Colonic mucosa (tissue), 4 donors: Measurements from ENCODE around the gene PARPBP. TPM values are rescaled to one million over a fixed set of nuclear protein-coding genes. Genes with fewer than 3 reads are reported as not detected.
"Not testable (repeated sequence)": the region's sequence is repeated elsewhere in the genome, so short reads cannot be mapped to it uniquely, and the experiment has no call there.

ENCODE experiments used
- DNase-seq: peaks from one replicate; pipeline ENCODE4 v3.0.0-alpha.2; 2020
- H3K27ac ChIP-seq: fragments of 200-600 bp; one replicate; pipeline ENCODE4 v1.8.0; 2021
- H3K27me3 ChIP-seq: fragments of 200-600 bp; one replicate; pipeline ENCODE4 v1.8.0; 2021
- H3K36me3 ChIP-seq: fragments of 200-600 bp; one replicate; pipeline ENCODE4 v1.8.0; 2021
- H3K4me1 ChIP-seq: fragments of 200-600 bp; one replicate; pipeline ENCODE4 v1.8.0; 2021; ENCODE audit warnings: mild to moderate bottlenecking
- H3K4me3 ChIP-seq: fragments of 200-600 bp; one replicate; pipeline ENCODE4 v1.8.0; 2021
- H3K9ac ChIP-seq, 2 donors: one replicate each; pipeline ENCODE4 v1.7.0; 2013; ENCODE audit warnings: control low read depth in 2 of 2, low read depth in 2 of 2, low read length in 2 of 2
- H3K9me3 ChIP-seq: fragments of 200-600 bp; one replicate; pipeline ENCODE4 v1.8.0; 2021
- intact Hi-C: fragments of 100-400 bp; cut with DNase I; formaldehyde crosslinking; loops from one replicate; pipeline ENCODE4 v1.14.1; 2022
- total RNA-seq, 2 donors: library from RNA; stranded (reverse); fragmentation: NEBNext Ultra II Directional in 1 of 2; extraction: Animal tissue kit (Norgen Biotek cat#: 25700) in 1 of 2; gene quantifications; one replicate each; pipeline ENCODE4 v1.2.1, GENCODE V29; 2021
- TF ChIP-seq, protein P1 (sequence below): fragments of 200-600 bp; IDR thresholded peaks from one replicate; pipeline ENCODE4 v1.8.0; 2022; ENCODE audit warnings: antibody characterized with exemption, mild to moderate bottlenecking
- donor health status: healthy.
- donor health status: DM: no; HTN: no; CAD: no.
- donor health status: DM: no; HTN: no; CAD: no.

The PARPBP gene, protein sequence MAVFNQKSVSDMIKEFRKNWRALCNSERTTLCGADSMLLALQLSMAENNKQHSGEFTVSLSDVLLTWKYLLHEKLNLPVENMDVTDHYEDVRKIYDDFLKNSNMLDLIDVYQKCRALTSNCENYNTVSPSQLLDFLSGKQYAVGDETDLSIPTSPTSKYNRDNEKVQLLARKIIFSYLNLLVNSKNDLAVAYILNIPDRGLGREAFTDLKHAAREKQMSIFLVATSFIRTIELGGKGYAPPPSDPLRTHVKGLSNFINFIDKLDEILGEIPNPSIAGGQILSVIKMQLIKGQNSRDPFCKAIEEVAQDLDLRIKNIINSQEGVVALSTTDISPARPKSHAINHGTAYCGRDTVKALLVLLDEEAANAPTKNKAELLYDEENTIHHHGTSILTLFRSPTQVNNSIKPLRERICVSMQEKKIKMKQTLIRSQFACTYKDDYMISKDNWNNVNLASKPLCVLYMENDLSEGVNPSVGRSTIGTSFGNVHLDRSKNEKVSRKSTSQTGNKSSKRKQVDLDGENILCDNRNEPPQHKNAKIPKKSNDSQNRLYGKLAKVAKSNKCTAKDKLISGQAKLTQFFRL
- total RNA-seq, result 10 to 100 TPM in 1 of 2 donors, 1 to 10 TPM in 1; 9.0 to 23.7 TPM

DNA sequence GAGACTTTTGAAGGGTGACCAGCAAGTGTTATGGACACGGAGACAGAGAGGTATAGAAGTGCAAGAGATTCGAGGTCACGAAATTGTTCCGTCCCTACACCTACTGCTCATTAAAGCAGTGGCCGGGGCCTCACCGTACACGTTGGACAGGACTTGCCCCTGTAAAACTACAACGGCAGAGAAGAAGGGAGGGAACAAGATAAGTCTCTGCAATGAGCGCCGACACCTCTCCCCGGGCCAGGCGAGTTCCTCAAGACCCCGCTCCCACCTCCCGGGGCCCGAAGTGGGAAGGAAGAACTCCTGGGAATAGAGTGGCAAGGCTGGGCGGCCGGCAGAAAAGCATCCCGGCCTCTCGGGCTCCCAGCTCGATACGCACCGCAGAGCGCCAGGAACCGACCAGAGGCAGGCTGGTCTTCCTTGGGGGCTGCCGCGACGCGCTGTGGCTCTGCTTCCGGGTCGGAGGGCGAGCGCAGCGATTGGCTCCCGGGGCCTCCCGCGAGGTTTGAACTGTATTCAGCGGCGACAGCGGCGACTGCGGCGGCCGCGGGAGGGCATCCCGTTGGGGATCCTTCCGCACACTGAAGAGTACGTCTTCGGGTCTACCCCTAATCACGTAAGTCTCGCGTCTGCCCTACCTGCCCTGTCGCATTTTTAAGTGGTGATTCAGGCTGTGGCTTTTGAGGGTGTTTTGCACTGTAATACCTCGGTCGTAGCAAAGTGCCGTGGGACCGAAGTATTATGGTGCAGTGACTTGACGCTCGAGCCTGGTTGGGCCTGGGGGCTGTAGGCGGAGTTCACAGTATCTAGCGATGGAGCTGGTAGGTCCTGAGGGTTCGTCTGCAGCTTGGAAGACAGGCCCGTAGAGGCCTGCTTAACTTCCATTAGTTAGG lies at the start of gene PARPBP, which contains the start of gene NUP37:
PARPBP (plus strand) TSS at position 510 of the 890 bp plus-strand sequence. CDS start 3,706 bp downstream, outside the sequence.
NUP37 (minus strand) TSS at position 441 of the 890 bp plus-strand sequence. CDS start 1,596 bp downstream, outside the sequence.
- Histone ChIP-seq H3K27ac (peak within 1 kb of the TSS; percentile 83), H3K9ac (peak within 1 kb of the TSS; percentile 58 to 96), H3K9me3 (no peaks in the 10 kb centered on the region), H3K4me1 (peaks cover 8% of the 10 kb centered on the region), H3K27me3 (no peaks in the 10 kb centered on the region), H3K36me3 (no peaks in the 10 kb centered on the region), H3K4me3 (peak within 1 kb of the TSS; percentile 90)
- DNase-seq, result peak; percentile 94
- intact Hi-C loops, result no loop called here
- TF ChIP-seq, protein P1, sequence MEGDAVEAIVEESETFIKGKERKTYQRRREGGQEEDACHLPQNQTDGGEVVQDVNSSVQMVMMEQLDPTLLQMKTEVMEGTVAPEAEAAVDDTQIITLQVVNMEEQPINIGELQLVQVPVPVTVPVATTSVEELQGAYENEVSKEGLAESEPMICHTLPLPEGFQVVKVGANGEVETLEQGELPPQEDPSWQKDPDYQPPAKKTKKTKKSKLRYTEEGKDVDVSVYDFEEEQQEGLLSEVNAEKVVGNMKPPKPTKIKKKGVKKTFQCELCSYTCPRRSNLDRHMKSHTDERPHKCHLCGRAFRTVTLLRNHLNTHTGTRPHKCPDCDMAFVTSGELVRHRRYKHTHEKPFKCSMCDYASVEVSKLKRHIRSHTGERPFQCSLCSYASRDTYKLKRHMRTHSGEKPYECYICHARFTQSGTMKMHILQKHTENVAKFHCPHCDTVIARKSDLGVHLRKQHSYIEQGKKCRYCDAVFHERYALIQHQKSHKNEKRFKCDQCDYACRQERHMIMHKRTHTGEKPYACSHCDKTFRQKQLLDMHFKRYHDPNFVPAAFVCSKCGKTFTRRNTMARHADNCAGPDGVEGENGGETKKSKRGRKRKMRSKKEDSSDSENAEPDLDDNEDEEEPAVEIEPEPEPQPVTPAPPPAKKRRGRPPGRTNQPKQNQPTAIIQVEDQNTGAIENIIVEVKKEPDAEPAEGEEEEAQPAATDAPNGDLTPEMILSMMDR, result no peak

DNA sequence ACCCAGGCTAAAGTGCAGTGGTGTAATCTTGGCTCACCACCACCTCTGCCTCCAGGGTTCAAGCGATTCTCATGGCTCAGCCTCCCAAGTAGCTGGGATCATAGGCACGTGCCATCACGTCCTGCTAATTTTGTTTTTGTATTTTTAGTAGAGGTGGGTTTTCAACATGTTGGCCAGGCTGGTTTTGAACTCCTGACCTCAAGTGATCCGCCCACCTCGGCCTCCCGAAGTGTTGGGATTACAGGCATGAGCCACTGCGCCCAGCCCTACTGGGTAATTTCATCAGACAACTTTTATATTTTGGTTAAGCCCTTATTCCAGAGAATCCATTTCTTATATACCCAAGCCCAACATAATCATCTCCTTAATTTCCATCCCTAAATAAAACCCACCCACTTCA lies 47.9 kb upstream of the PARPBP start:
- H3K36me3 ChIP-seq, H3K9ac ChIP-seq, H3K27ac ChIP-seq, H3K4me3 ChIP-seq, intact Hi-C loops, DNase-seq, H3K9me3 ChIP-seq, H3K4me1 ChIP-seq, H3K27me3 ChIP-seq: not testable (repeated sequence)

DNA sequence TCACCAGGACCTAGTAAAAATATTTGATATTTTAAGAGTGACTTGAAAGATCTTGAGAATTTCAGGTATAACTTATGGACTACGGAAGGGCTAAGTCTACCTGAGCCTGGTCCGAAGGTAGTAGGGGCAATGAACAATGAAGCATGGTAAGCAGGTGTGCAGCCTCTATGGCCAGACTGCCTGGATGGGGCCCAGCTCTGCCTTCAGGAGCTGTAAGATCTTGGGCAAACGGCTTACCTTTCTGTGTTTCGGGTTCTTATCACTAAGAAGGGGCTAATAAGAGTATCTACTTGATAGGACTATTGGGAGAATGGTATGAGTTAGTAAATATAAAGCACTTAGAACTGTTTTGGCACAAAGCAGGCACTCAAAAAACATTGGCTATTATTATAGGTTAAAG lies 39.1 kb upstream of the PARPBP start:
- Histone ChIP-seq H3K9me3 (no peaks in the 10 kb centered on the region), H3K9ac (no peak overlapping the region), H3K27me3 (no peaks in the 10 kb centered on the region), H3K4me1 (no peaks in the 10 kb centered on the region), H3K36me3 (peaks cover 5% of the 10 kb centered on the region), H3K27ac (no peak overlapping the region), H3K4me3 (no peak overlapping the region)
- intact Hi-C loops, result no loop called here
- DNase-seq, result no peak
- TF ChIP-seq, protein P1, result no peak

DNA sequence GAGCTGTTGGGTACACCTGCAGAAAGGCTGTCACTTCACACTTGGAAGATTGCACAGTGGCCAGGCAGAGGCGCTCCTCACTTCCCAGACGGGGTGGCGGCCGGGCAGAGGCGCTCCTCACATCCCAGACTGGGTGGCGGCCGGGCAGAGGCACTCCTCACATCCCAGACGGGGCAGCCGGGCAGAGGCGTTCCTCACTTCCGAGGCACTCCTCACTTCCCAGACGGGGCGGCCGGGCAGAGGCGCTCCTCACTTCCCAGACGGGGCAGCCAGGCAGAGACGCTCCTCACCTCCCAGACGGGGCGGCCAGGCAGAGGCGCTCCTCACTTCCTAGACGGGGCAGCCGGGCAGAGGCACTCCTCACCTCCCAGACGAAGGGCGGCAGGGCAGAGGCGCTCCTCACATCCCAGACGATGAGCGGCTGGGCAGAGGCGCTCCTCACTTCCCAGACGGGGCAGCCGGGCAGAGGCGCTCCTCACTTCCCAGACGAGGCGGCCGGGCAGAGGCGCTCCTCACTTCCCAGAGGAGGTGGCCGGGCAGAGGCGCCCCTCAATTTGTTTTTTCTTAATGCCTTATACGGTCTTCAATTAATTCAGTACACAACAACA lies 30.7 kb upstream of the PARPBP start:
- H3K36me3 ChIP-seq, H3K9me3 ChIP-seq, H3K27ac ChIP-seq, H3K9ac ChIP-seq, H3K4me3 ChIP-seq, H3K27me3 ChIP-seq, intact Hi-C loops, H3K4me1 ChIP-seq, DNase-seq: not testable (repeated sequence)

DNA sequence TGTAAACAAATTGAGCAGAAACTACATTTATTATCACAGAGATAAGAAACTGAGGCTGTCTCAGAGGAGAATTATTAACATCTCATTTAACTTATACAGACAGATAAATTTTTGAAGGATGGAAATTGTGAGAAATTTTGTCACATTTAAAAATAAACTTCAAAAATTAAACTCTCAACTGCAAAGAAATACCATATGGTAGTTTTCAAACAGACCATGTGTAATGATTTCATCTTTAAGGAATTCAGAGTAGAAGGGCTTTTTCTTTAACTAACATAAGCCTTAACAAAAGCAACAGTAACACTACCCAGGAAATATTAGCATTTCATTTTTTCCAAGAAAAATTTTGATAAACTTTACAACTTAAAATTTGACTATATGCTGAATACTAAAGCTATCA lies 26.7 kb upstream of the PARPBP start:
- Histone ChIP-seq H3K27me3 (no peaks in the 10 kb centered on the region), H3K36me3 (no peaks in the 10 kb centered on the region), H3K27ac (no peak overlapping the region), H3K4me1 (no peaks in the 10 kb centered on the region), H3K4me3 (no peak overlapping the region), H3K9ac (no peak overlapping the region), H3K9me3 (no peaks in the 10 kb centered on the region)
- TF ChIP-seq, protein P1, result no peak
- DNase-seq, result no peak
- intact Hi-C loops, result no loop called here
